Measurements from ENCODE around the gene CTIF.

CTIF gene

DNA sequence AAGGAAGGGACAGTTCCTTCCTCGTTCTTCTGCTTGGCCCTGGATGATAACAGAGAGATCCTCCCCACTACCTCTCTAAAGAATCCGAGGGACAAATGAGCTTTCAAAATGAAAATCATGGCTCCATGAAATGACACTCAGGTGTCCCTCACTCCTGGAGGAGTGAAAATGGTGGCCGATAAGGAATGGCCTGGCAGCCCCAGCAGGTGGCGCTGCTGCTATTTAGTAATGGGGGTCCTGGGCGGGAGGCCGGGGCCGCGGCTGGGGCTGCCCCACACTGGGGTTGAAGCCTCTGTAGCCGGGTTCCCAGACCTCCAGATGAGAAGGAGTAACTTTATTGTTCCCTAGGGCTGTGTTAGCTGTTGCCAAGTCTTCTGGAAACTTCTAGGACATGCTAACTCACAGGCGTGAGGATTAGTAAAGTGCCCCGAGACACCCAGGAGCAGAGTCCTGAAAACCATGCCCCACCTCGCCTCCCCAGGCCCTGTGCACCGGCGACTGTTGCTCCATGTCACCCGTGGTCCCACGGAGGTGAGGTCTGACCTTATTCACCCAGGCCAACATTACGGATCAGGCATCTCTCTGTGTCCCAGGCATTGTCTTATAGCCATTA lies 138.0 kb downstream of the CTIF start:
- TF ChIP-seq CTCF (IDR thresholded peaks at IDR 0.05; ENCODE audit: control insufficient read depth, extremely low read depth, insufficient read depth): peak; percentile 86
- no peak overlapping the region for H3K4me3 ChIP-seq (ENCODE audit: low read depth, low read length)
- DNase-seq (ENCODE audit: low read depth): no peak

DNA sequence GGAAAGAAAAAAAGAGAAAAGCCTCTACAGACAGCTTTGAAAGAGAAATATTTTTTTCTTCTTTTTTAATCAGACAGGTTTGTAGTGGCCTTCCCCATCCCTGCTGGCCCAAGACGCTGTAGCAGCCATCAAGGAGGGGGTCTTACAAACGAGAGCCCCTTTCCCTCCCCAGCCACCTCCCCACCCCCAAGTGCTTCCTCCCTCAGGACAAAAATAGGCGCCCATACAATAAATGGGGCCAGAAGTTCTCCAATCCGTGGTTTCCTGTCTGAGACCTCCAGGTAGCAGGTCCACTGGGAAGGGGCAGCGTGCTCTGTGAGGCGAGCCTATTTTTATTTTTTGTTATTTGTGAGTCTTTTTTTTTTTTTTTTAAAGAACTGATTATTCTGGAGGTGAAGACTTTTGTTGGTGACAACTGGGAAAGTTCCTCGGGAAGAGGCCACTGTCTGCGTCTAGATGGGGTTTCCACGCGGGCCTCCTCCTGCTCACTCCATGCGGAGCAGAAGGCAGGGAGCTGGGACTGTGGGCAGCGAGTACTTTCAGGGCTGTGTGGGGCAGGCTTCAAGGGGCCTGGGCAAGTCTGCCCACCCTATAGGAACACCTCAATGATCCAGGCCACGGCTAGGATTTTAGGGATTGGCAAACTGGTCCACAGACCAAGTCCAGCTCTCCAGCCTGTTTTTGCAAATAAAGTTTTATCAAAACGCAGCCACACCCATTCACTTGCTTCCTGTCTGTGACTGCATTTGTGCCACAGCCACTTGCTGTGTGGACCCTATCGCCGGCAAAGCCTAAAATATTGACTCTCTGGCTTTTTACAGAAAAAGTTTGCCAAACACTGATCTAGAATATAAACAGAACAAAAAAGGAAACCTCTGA lies 139.6 kb downstream of the CTIF start:
- TF ChIP-seq CTCF (IDR thresholded peaks at IDR 0.05; ENCODE audit: control insufficient read depth, extremely low read depth, insufficient read depth): no peak
- no peak overlapping the region for H3K4me3 ChIP-seq (ENCODE audit: low read depth, low read length)
- DNase-seq (ENCODE audit: low read depth): no peak

GRCh38 chr18:48679236-48679635 lies 140.4 kb downstream of the CTIF start:
- no peak for DNase-seq (ENCODE audit: low read depth)
- H3K4me3 ChIP-seq (ENCODE audit: low read depth, low read length): no peak overlapping the region
- no peak for TF ChIP-seq CTCF (IDR thresholded peaks at IDR 0.05; ENCODE audit: control insufficient read depth, extremely low read depth, insufficient read depth)

DNA sequence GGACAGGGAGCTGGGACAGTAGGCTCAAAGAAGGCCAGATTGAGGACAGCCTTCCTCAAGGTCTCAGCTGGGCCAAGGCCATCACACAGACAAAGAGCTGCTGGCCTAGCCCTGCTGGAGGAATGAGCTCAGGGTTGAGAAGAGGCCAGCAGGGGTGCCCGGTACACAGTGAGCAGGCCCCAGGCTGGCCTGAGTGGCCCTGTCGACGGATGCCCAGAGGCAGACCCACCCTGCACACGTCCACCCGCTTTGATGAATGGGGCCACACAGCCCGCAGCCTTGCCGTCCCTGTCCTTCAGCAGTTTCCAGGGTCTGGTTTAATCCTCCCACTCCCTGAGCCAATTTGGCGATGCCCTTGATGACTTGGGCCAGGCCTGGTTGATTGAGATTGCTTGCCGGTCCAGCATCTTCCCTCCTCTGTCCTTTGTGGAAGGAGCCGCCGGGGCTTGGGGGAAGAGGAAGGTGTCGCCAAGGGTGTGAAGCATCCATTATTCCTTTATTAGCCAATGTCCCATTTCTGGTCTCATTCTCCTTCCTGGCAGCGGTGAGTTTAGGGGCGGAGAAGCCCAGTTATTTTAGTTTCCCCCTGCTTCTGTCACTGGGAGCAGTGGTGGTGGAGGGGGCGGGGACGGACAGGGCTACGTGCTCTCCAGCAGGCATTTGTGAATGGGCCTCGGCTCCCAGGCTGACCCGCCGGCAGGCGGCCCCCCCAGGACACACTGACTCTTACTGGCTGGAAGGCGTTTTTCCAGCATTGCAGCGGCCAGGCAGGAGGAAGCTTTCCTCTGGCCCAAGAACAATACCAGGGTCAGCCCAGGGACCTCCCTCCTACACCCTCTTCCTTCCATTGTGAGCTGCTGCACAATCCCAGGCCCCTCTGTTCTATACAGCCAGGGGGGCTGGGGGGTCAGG lies 141.8 kb downstream of the CTIF start:
- no peak for TF ChIP-seq CTCF (IDR thresholded peaks at IDR 0.05; ENCODE audit: control insufficient read depth, extremely low read depth, insufficient read depth)
- H3K4me3 ChIP-seq (ENCODE audit: low read depth, low read length): no peak overlapping the region
- no peak for DNase-seq (ENCODE audit: low read depth)

- DNase-seq (ENCODE audit: low read depth): no peak
- TF ChIP-seq CTCF (IDR thresholded peaks at IDR 0.05; ENCODE audit: control insufficient read depth, extremely low read depth, insufficient read depth): no peak
- H3K4me3 ChIP-seq (ENCODE audit: low read depth, low read length): no peak overlapping the region
Measured at GRCh38 chr18:48682768-48683167, 143.9 kb downstream of the CTIF start.

GRCh38 chr18:48683197-48683596 lies 144.4 kb downstream of the CTIF start:
- no peak for DNase-seq (ENCODE audit: low read depth)
- no peak for TF ChIP-seq CTCF (IDR thresholded peaks at IDR 0.05; ENCODE audit: control insufficient read depth, extremely low read depth, insufficient read depth)
- no peak overlapping the region for H3K4me3 ChIP-seq (ENCODE audit: low read depth, low read length)
